HUES6 (cell line): ENCODE measurements around the gene BTBD1.

Experiments
- H3K27ac ChIP-seq: 2 replicates; pipeline ENCODE4 v1.7.0; 2013; ENCODE audit warnings: low read depth, mild to moderate bottlenecking, low read length, inconsistent platforms
- H3K27me3 ChIP-seq: 2 replicates; pipeline ENCODE4 v1.6.1; 2013; ENCODE audit warnings: low read length; ENCODE audit not compliant: control insufficient read depth, insufficient read depth
- H3K36me3 ChIP-seq: 2 replicates; pipeline ENCODE4 v1.6.1; 2013; ENCODE audit warnings: low read length; ENCODE audit not compliant: control insufficient read depth, insufficient read depth
- H3K4me1 ChIP-seq: 2 replicates; pipeline ENCODE4 v1.6.1; 2013; ENCODE audit warnings: low read length; ENCODE audit not compliant: control insufficient read depth, insufficient read depth
- H3K4me3 ChIP-seq: 2 replicates; pipeline ENCODE4 v1.5.1; 2013; ENCODE audit warnings: low read depth, low read length
- H3K9ac ChIP-seq: one replicate; pipeline ENCODE4 v1.6.1; 2013; ENCODE audit warnings: mild to moderate bottlenecking, low read length
- H3K9me3 ChIP-seq: 2 replicates; pipeline ENCODE4 v1.6.1; 2013; ENCODE audit warnings: low read depth, low read length; ENCODE audit not compliant: control insufficient read depth, insufficient read depth

Gene BTBD1

DNA sequence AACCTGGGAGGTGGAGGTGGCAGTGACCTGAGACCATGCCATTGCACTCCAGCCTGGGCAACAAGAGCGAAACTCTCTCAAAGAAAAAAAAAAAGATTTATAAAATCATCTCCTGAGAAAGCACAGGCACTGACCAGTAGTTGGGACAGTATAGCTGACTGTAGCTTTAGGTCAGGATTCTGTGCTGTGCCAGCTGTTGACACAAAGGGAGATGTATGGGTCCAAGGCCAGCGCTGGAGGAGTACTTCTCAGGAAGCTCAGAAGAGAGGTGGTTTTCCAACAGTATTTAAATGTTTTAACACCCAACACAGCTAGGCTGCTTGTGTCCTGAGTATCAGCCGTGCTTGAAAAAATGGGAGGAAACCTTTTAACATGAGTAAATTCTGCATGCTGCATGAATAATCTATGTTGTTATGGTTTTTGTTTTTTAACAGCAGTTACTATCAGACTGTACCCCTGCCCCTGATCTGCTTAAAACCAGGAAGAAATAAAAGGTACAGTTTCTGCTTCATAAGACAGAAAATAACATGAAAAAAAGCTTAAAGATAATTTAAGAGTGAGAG lies 74.5 kb downstream of the BTBD1 start:
- Histone ChIP-seq H3K4me3 (no peak overlapping the region), H3K9me3 (no peaks in the 10 kb centered on the region), H3K36me3 (peaks cover 20% of the 10 kb centered on the region), H3K27me3 (no peaks in the 10 kb centered on the region), H3K9ac (no peak overlapping the region), H3K4me1 (no peaks in the 10 kb centered on the region), H3K27ac (no peak overlapping the region)

DNA sequence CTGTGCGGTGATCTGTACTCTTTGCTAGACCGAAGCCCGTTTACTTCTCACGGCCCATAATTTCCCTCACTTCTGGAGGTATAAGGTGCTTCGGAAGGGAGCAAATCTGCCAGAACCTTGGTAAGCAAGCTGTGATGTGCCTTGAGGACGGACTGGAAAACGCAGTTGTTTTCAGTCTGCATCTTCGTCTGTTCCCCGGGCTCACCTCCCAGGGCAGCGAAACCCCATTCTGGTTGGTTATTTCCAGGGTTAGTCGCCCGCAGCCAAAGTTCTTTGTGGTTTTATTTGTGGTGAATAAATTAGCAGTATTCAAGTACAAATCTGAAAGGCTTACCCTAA lies 80.6 kb downstream of the BTBD1 start:
- H3K9ac ChIP-seq = peak overlapping the region; percentile 85
- 0 out of 2 replicates have a peak overlapping the region, but pooled peaks have one; percentile 11 for H3K27ac ChIP-seq
- 0 out of 2 replicates have a peak, but pooled peaks cover 4% of the 10 kb centered on the region for H3K9me3 ChIP-seq
- H3K27me3 ChIP-seq = peaks cover 6% of the 10 kb centered on the region; the same call in 1 of the 2 replicates
- H3K4me1 ChIP-seq = no peaks in the 10 kb centered on the region
- H3K36me3 ChIP-seq = peaks cover 20% of the 10 kb centered on the region
- peak overlapping the region; percentile 75 for H3K4me3 ChIP-seq

DNA sequence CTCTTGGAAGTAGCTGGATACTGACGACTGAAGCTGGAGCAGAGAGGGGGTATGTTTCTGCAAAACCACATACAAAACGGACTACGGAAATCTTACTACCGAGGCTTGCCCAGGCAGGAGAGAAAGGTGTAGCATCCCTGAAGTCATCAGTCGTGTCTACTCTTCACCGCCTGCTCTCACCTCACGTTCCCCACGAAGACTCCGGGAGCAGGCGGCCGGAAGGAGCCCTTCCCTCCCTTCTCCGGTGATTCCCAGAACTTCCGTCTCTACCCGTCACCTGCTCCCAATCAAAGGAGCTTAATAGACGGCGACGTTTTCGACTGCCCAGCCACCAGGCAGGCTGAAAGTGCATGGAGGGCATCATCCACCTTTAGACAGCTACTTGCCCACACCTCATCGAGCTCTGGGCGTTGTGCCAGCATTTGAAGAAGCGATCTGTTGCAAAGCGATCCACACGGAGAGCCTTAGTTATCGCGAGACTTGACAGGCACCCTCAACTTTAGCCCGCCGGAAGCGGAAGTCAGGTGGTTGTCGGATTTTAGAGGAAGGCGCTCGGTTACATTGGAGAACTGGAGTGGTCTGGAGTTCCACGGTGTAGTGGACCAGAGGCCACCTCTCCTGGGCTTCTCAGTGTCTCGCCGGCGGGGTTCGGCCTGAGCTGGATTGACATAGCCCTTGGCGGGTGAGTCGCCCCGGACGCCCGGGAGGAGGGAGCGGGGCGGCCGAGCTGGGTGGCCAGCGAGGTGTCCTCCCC lies 81.2 kb downstream of the BTBD1 start, which contains the start of gene RAMAC:
TSS of gene RAMAC (plus strand) at position 523 of the 754 bp plus-strand sequence. CDS start 2,809 bp downstream, outside the sequence.
- Histone ChIP-seq H3K36me3 (peaks cover 18% of the 10 kb centered on the region), H3K27me3 (peaks cover 6% of the 10 kb centered on the region; the same call in 1 of the 2 replicates), H3K4me3 (peak within 1 kb of the TSS; percentile 75), H3K9ac (peak within 1 kb of the TSS; percentile 85), H3K27ac (0 out of 2 replicates have a peak within 1 kb of the TSS, but pooled peaks have one; percentile 11), H3K9me3 (0 out of 2 replicates have a peak, but pooled peaks cover 4% of the 10 kb centered on the region), H3K4me1 (no peaks in the 10 kb centered on the region)

DNA sequence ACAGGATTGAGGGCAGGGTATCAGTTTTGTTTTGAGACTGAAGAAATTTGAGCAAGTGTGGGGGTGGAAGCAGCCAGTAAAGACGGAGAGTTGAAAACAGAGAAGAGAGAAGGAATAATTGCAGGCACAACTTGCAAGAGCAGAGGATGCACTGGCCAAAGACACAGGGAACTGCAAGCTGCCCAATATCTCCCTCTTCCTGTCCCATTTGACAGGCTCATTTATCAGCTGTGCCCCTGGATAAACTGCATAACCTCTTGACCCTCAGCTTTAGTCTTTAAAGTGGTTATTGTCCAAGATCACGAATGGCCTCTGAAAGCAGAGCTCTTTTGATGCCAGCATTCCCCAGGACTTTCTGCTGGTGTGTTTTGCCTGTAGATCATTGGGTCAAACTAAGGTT lies 86.1 kb downstream of the BTBD1 start:
- Histone ChIP-seq H3K27me3 (peaks cover 6% of the 10 kb centered on the region; the same call in 1 of the 2 replicates), H3K9ac (no peak overlapping the region), H3K36me3 (no peaks in the 10 kb centered on the region), H3K27ac (no peak overlapping the region), H3K4me3 (no peak overlapping the region), H3K9me3 (0 out of 2 replicates have a peak, but pooled peaks cover 4% of the 10 kb centered on the region), H3K4me1 (no peaks in the 10 kb centered on the region)

DNA sequence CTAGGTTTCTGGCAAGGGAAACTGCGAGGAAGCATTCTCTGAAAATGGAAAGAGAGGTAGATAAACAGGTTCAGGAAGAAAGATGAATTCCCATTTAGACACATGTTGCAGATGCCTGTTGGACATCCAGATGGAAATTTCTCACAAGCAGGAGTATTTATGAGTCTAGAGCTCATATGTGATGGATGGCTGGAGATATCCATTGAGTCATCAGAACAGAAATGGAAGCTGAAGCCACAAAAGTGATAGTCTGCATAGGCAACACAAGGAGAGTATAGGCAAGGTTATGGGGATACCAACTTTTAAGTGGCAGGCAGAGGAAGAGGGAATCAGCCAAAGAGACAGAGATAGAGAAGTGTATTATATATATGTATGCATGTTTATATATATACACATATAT lies 87.3 kb downstream of the BTBD1 start:
- Histone ChIP-seq H3K9me3 (no peaks in the 10 kb centered on the region), H3K27me3 (no peaks in the 10 kb centered on the region), H3K4me1 (no peaks in the 10 kb centered on the region), H3K36me3 (no peaks in the 10 kb centered on the region), H3K9ac (no peak overlapping the region), H3K4me3 (no peak overlapping the region), H3K27ac (no peak overlapping the region)

DNA sequence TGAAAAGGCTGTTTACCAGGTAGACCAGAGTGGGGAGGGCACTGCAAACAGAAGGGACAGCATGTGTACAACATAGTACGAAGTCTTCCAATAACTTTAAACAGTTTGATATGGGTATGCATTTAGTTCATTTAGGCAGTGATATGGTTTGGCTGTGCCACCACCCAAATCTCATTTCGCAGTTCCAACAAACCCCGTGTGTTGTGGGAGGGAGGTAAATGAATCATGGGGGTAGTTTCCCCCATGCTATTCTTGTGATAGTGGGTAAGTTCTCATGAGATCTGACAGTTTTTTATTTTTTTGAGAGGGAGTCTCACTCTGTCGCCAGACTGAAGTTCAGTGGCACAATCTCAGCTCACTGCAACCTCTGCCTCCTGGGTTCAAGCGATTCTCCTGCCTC lies 88.6 kb downstream of the BTBD1 start:
- Histone ChIP-seq H3K9me3 (no peaks in the 10 kb centered on the region), H3K4me3 (no peak overlapping the region)

DNA sequence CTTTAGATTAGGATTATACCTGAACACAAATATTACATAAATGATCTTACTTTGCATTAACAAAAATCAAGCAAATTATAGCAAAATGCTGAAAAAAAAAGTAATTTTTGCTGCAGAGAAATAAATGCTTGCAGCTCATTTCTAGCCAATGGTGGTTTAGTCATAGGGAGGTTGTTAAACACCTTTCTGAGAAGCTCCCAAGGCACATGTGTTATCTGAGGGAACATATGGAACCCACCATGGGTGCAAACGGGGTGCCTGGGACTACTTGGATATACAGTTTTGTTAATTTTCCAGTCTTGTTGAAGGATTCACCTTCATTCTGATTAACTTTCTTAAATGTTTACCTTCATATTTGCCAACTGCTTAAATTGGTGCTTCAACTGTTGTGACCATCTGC lies 90.0 kb downstream of the BTBD1 start:
- Histone ChIP-seq H3K4me3 (no peak overlapping the region), H3K36me3 (no peaks in the 10 kb centered on the region), H3K9me3 (no peaks in the 10 kb centered on the region), H3K4me1 (no peaks in the 10 kb centered on the region), H3K27ac (no peak overlapping the region), H3K27me3 (no peaks in the 10 kb centered on the region), H3K9ac (no peak overlapping the region)

More for the DNA sequence above, 88.6 kb downstream of the BTBD1 start:
- H3K9ac ChIP-seq = no peak overlapping the region
- no peaks in the 10 kb centered on the region for H3K4me1 ChIP-seq
- H3K27me3 ChIP-seq = no peaks in the 10 kb centered on the region
- no peaks in the 10 kb centered on the region for H3K36me3 ChIP-seq
- no peak overlapping the region for H3K27ac ChIP-seq

DNA sequence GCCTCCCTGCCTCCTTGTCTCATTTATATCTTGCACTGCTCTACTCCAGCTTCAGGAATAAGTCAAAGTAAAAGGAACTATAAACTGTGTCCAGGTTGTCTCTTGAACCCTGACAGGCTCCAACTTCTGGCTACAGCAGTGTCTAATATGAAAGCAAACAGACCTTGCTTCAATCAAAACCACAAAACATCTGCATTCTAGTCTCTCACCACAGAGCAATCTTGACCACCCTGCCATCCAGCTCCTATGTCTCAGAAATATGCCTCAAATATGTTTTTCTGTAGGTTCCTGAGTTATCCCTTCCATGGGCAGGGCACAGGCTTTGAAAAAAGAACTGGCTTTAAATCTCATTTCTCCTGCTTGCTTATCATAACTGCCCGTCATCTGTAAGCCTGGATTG lies 94.1 kb downstream of the BTBD1 start:
- Histone ChIP-seq H3K9me3 (no peaks in the 10 kb centered on the region), H3K27ac (no peak overlapping the region), H3K4me1 (no peaks in the 10 kb centered on the region), H3K36me3 (no peaks in the 10 kb centered on the region), H3K27me3 (no peaks in the 10 kb centered on the region), H3K4me3 (no peak overlapping the region), H3K9ac (no peak overlapping the region)

DNA sequence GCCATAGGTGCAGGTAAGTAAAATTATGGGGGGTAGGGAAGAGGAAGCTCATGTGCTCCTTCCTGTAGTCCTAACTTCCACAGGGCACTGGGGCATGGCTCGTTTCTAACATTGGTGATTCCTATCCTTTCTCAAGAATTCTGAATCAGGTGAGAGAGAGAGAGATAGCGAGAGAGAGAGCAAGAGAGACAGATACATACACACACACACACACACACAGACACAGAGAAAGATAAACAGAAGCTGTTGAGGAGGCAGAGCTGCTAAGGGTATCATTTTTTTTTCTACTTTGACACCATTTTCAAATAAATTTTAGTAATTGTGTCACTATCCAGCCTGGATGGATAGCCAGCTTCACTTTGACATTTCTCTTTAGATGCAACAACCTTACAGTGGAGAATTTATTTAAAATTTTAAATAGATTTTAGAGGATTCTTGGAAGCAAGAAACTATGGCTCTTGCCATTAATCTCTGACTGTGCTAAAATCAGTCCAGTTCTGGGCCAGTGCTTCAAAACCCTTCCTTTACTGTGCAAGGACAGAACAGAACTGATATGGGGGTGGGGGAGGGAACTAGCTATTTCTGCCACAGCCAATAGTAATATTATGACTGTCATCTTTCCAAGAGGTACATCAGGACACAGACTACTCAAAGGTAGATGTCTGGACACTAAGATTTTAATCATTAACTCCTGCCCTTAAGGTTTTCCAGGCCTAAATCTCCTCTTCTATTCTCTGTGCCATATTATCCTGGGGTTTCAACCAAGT lies 95.7 kb downstream of the BTBD1 start:
- Histone ChIP-seq H3K36me3 (no peaks in the 10 kb centered on the region), H3K9ac (no peak overlapping the region), H3K27ac (no peak overlapping the region)

DNA sequence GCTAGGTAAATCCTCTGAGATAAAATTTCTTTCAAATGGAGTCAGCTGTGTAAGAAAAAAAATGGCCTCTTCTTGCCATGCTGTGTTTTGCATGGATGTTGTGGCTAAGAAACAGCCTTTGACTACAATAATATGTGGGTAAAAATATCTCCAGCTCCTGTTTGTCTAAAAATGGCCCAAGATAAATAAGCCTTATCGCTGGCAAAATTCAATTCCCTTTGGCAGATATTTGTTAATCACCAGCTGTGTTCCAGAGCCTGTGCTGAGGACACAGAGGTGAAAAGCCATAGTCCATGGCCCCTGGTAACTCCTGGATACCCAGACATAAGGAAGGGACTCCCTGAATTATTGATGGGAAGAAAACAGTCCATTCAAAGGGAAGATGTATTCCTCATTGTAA lies 96.4 kb downstream of the BTBD1 start:
- H3K9me3 ChIP-seq = no peaks in the 10 kb centered on the region
- H3K27me3 ChIP-seq = no peaks in the 10 kb centered on the region
- no peak overlapping the region for H3K9ac ChIP-seq
- H3K4me1 ChIP-seq = no peaks in the 10 kb centered on the region
- H3K4me3 ChIP-seq = no peak overlapping the region
- H3K27ac ChIP-seq = no peak overlapping the region
- H3K36me3 ChIP-seq = no peaks in the 10 kb centered on the region

More for the DNA sequence above, 95.7 kb downstream of the BTBD1 start:
- H3K4me3 ChIP-seq = no peak overlapping the region
- no peaks in the 10 kb centered on the region for H3K27me3 ChIP-seq
- no peaks in the 10 kb centered on the region for H3K4me1 ChIP-seq
- H3K9me3 ChIP-seq = no peaks in the 10 kb centered on the region
